ENCODE results near the gene PLEKHA7.

Gene PLEKHA7

GRCh38 chr11:16759857-16760508 is 254.2 kb downstream of the PLEKHA7 start:
- no peak overlapping the region for H3K27ac ChIP-seq (ENCODE audit: low read depth, low read length)
- H2BK120ac ChIP-seq (ENCODE audit: low read depth, low read length), result no peak overlapping the region
- H3K4me2 ChIP-seq (ENCODE audit: low read length), result no peak overlapping the region
- H3K27me3 ChIP-seq (ENCODE audit: insufficient read depth, low read length, poor library complexity), result no peaks in the 10 kb centered on the region
- H3K18ac ChIP-seq (ENCODE audit: low read length), result no peak overlapping the region
- no peak overlapping the region for H3K56ac ChIP-seq (ENCODE audit: low read length)
- no peak for DNase-seq
- H3K4ac ChIP-seq (ENCODE audit: low read depth, low read length), result no peak overlapping the region
- no peak overlapping the region for H2AK5ac ChIP-seq (ENCODE audit: low read length)
- H3K79me1 ChIP-seq (ENCODE audit: low read length), result no peaks in the 10 kb centered on the region
- no peaks in the 10 kb centered on the region for H3K36me3 ChIP-seq (ENCODE audit: control insufficient read depth, insufficient read depth, low read length)
- H3K4me1 ChIP-seq (ENCODE audit: control insufficient read depth, low read depth, low read length), result no peaks in the 10 kb centered on the region
- no peak overlapping the region for H3K4me3 ChIP-seq (ENCODE audit: low read length)
- no peak overlapping the region for H4K8ac ChIP-seq (ENCODE audit: low read depth, low read length)
- no peak overlapping the region for H2BK15ac ChIP-seq (replicated peaks; ENCODE audit: low read depth)
- no peaks in the 10 kb centered on the region for H3K79me2 ChIP-seq (ENCODE audit: control insufficient read depth, insufficient read depth, low read length)
- WGBS (ENCODE audit: extremely low coverage, insufficient coverage, low lambda C conversion rate), result no CpG with 5 or more reads among the region's 8 CpGs
- H3K23ac ChIP-seq (ENCODE audit: low read length), result no peak overlapping the region
- H2BK5ac ChIP-seq (ENCODE audit: low read length), result no peak overlapping the region
- no peak overlapping the region for H3K9ac ChIP-seq (ENCODE audit: low read length)
- H4K5ac ChIP-seq (ENCODE audit: low read length), result no peak overlapping the region

- H4K5ac ChIP-seq (ENCODE audit: low read length), result no peak overlapping the region
- H4K8ac ChIP-seq (ENCODE audit: low read depth, low read length), result no peak overlapping the region
- WGBS (ENCODE audit: extremely low coverage, insufficient coverage, low lambda C conversion rate), result no CpG with 5 or more reads among the region's 4 CpGs
- no peaks in the 10 kb centered on the region for H3K79me2 ChIP-seq (ENCODE audit: control insufficient read depth, insufficient read depth, low read length)
- no peak overlapping the region for H3K4ac ChIP-seq (ENCODE audit: low read depth, low read length)
- H3K79me1 ChIP-seq (ENCODE audit: low read length), result no peaks in the 10 kb centered on the region
- H3K4me1 ChIP-seq (ENCODE audit: control insufficient read depth, low read depth, low read length), result no peaks in the 10 kb centered on the region
- H3K27ac ChIP-seq (ENCODE audit: low read depth, low read length), result no peak overlapping the region
- no peak overlapping the region for H2BK15ac ChIP-seq (replicated peaks; ENCODE audit: low read depth)
- H2BK120ac ChIP-seq (ENCODE audit: low read depth, low read length), result no peak overlapping the region
- H3K9ac ChIP-seq (ENCODE audit: low read length), result no peak overlapping the region
- no peak overlapping the region for H3K23ac ChIP-seq (ENCODE audit: low read length)
- no peak overlapping the region for H3K56ac ChIP-seq (ENCODE audit: low read length)
- H2BK5ac ChIP-seq (ENCODE audit: low read length), result no peak overlapping the region
- no peak overlapping the region for H3K4me3 ChIP-seq (ENCODE audit: low read length)
- H2AK5ac ChIP-seq (ENCODE audit: low read length), result no peak overlapping the region
- no peaks in the 10 kb centered on the region for H3K27me3 ChIP-seq (ENCODE audit: insufficient read depth, low read length, poor library complexity)
- DNase-seq, result no peak
- no peak overlapping the region for H3K18ac ChIP-seq (ENCODE audit: low read length)
- H3K36me3 ChIP-seq (ENCODE audit: control insufficient read depth, insufficient read depth, low read length), result no peaks in the 10 kb centered on the region
- no peak overlapping the region for H3K4me2 ChIP-seq (ENCODE audit: low read length)
These were observed 255.7 kb downstream of the PLEKHA7 start for GRCh38 chr11:16758382-16759024.

GRCh38 chr11:16750417-16750816 is 263.8 kb downstream of the PLEKHA7 start:
- H3K4me1 ChIP-seq (ENCODE audit: control insufficient read depth, low read depth, low read length), result no peaks in the 10 kb centered on the region
- no peak for DNase-seq
- H4K8ac ChIP-seq (ENCODE audit: low read depth, low read length), result no peak overlapping the region
- H3K27me3 ChIP-seq (ENCODE audit: insufficient read depth, low read length, poor library complexity), result no peaks in the 10 kb centered on the region
- no peak overlapping the region for H3K23ac ChIP-seq (ENCODE audit: low read length)
- H3K79me1 ChIP-seq (ENCODE audit: low read length), result peaks cover 2% of the 10 kb centered on the region
- H3K18ac ChIP-seq (ENCODE audit: low read length), result no peak overlapping the region
- no peak overlapping the region for H4K5ac ChIP-seq (ENCODE audit: low read length)
- H3K4ac ChIP-seq (ENCODE audit: low read depth, low read length), result no peak overlapping the region
- no peak overlapping the region for H3K4me3 ChIP-seq (ENCODE audit: low read length)
- H2BK15ac ChIP-seq (replicated peaks; ENCODE audit: low read depth), result no peak overlapping the region
- no peak overlapping the region for H2BK5ac ChIP-seq (ENCODE audit: low read length)
- no peak overlapping the region for H3K9ac ChIP-seq (ENCODE audit: low read length)
- H3K4me2 ChIP-seq (ENCODE audit: low read length), result no peak overlapping the region
- peaks cover 3% of the 10 kb centered on the region for H3K79me2 ChIP-seq (ENCODE audit: control insufficient read depth, insufficient read depth, low read length)
- H2AK5ac ChIP-seq (ENCODE audit: low read length), result no peak overlapping the region
- WGBS (ENCODE audit: extremely low coverage, insufficient coverage, low lambda C conversion rate), result no CpG with 5 or more reads among the region's 1 CpG
- no peak overlapping the region for H3K27ac ChIP-seq (ENCODE audit: low read depth, low read length)
- H3K56ac ChIP-seq (ENCODE audit: low read length), result no peak overlapping the region
- no peak overlapping the region for H2BK120ac ChIP-seq (ENCODE audit: low read depth, low read length)
- H3K36me3 ChIP-seq (ENCODE audit: control insufficient read depth, insufficient read depth, low read length), result peaks cover 7% of the 10 kb centered on the region

- H3K27ac ChIP-seq (ENCODE audit: low read depth, low read length), result no peak overlapping the region
- no CpG with 5 or more reads among the region's 2 CpGs for WGBS (ENCODE audit: extremely low coverage, insufficient coverage, low lambda C conversion rate)
- no peaks in the 10 kb centered on the region for H3K4me1 ChIP-seq (ENCODE audit: control insufficient read depth, low read depth, low read length)
These were observed 264.5 kb downstream of the PLEKHA7 start for GRCh38 chr11:16749666-16750065.

GRCh38 chr11:16749092-16749491 is 265.1 kb downstream of the PLEKHA7 start:
- Histone ChIP-seq H4K5ac (ENCODE audit: low read length) (no peak overlapping the region), H3K4me3 (ENCODE audit: low read length) (no peak overlapping the region), H3K27me3 (ENCODE audit: insufficient read depth, low read length, poor library complexity) (no peaks in the 10 kb centered on the region), H3K27ac (ENCODE audit: low read depth, low read length) (no peak overlapping the region), H4K8ac (ENCODE audit: low read depth, low read length) (no peak overlapping the region), H3K18ac (ENCODE audit: low read length) (no peak overlapping the region), H3K4me1 (ENCODE audit: control insufficient read depth, low read depth, low read length) (no peaks in the 10 kb centered on the region), H3K4me2 (ENCODE audit: low read length) (no peak overlapping the region), H3K56ac (ENCODE audit: low read length) (no peak overlapping the region), H3K23ac (ENCODE audit: low read length) (no peak overlapping the region), H3K79me1 (ENCODE audit: low read length) (peaks cover 2% of the 10 kb centered on the region), H2AK5ac (ENCODE audit: low read length) (no peak overlapping the region), H2BK15ac (replicated peaks; ENCODE audit: low read depth) (no peak overlapping the region), H2BK5ac (ENCODE audit: low read length) (no peak overlapping the region), H2BK120ac (ENCODE audit: low read depth, low read length) (no peak overlapping the region), H3K4ac (ENCODE audit: low read depth, low read length) (no peak overlapping the region), H3K79me2 (ENCODE audit: control insufficient read depth, insufficient read depth, low read length) (peaks cover 9% of the 10 kb centered on the region), H3K9ac (ENCODE audit: low read length) (no peak overlapping the region), H3K36me3 (ENCODE audit: control insufficient read depth, insufficient read depth, low read length) (peaks cover 7% of the 10 kb centered on the region)
- no peak for DNase-seq
- no CpG with 5 or more reads among the region's 1 CpG for WGBS (ENCODE audit: extremely low coverage, insufficient coverage, low lambda C conversion rate)

More at GRCh38 chr11:16749666-16750065, 264.5 kb downstream of the PLEKHA7 start:
- Histone ChIP-seq H3K36me3 (ENCODE audit: control insufficient read depth, insufficient read depth, low read length) (peaks cover 7% of the 10 kb centered on the region), H3K27me3 (ENCODE audit: insufficient read depth, low read length, poor library complexity) (no peaks in the 10 kb centered on the region), H3K56ac (ENCODE audit: low read length) (no peak overlapping the region), H3K9ac (ENCODE audit: low read length) (no peak overlapping the region), H2BK15ac (replicated peaks; ENCODE audit: low read depth) (no peak overlapping the region), H2BK120ac (ENCODE audit: low read depth, low read length) (no peak overlapping the region), H2AK5ac (ENCODE audit: low read length) (no peak overlapping the region), H3K23ac (ENCODE audit: low read length) (no peak overlapping the region), H3K79me1 (ENCODE audit: low read length) (peaks cover 2% of the 10 kb centered on the region), H3K4me3 (ENCODE audit: low read length) (no peak overlapping the region), H4K8ac (ENCODE audit: low read depth, low read length) (no peak overlapping the region), H4K5ac (ENCODE audit: low read length) (no peak overlapping the region), H3K4me2 (ENCODE audit: low read length) (no peak overlapping the region), H2BK5ac (ENCODE audit: low read length) (no peak overlapping the region), H3K79me2 (ENCODE audit: control insufficient read depth, insufficient read depth, low read length) (peaks cover 5% of the 10 kb centered on the region), H3K18ac (ENCODE audit: low read length) (no peak overlapping the region), H3K4ac (ENCODE audit: low read depth, low read length) (no peak overlapping the region)
- no peak for DNase-seq
